Ovary (tissue), 3 donors: ENCODE results near the gene ARHGAP18.

Source experiments
- POLR2A ChIP-seq: fragments of 450-650 bp; IDR thresholded peaks from one replicate; pipeline ENCODE4 v1.6.1; 2017; ENCODE audit warnings: antibody characterized with exemption, mild to moderate bottlenecking, moderate library complexity
- TF ChIP-seq, protein P1 (sequence below), 3 donors: fragments of 450-650 bp in 2 of 3; fragments of 200-600 bp in 1 of 3; IDR thresholded peaks; one replicate each; pipeline versions ENCODE4 v1.5.1 to v1.8.0; 2016 to 2022; ENCODE audit warnings: antibody characterized with exemption in 3 of 3, mild to moderate bottlenecking in 1 of 3
- donor health status: DM: no; HTN: no; CAD: no.

DNA sequence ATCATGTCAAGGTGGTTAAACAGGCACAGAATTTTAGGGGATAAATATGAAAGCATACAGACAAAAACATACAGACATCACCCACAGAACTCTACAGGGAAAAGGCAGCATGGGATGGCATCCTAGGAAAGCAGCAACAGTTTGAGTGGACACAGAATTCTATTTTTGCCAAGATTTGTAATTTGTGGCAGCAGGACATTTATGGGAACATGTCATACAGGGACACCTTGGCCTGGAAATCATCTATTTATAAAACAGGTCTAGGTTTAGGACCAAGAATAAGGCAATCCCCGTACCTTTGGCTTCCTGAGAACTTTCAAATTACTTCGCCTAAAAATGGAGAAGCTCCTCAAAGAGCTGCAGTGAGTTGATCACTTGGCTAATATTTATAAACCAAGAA, 17.5 kb downstream of the ARHGAP18 start:
- TF ChIP-seq, protein P1, sequence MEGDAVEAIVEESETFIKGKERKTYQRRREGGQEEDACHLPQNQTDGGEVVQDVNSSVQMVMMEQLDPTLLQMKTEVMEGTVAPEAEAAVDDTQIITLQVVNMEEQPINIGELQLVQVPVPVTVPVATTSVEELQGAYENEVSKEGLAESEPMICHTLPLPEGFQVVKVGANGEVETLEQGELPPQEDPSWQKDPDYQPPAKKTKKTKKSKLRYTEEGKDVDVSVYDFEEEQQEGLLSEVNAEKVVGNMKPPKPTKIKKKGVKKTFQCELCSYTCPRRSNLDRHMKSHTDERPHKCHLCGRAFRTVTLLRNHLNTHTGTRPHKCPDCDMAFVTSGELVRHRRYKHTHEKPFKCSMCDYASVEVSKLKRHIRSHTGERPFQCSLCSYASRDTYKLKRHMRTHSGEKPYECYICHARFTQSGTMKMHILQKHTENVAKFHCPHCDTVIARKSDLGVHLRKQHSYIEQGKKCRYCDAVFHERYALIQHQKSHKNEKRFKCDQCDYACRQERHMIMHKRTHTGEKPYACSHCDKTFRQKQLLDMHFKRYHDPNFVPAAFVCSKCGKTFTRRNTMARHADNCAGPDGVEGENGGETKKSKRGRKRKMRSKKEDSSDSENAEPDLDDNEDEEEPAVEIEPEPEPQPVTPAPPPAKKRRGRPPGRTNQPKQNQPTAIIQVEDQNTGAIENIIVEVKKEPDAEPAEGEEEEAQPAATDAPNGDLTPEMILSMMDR (IDR thresholded peaks at IDR 0.05) = no peak
- TF ChIP-seq POLR2A = no peak
